Measurements from ENCODE around the gene ARHGAP6.
"Not testable (repeated sequence)": the region's sequence is repeated elsewhere in the genome, so short reads cannot be mapped to it uniquely, and the experiment has no call there.

Gene ARHGAP6

GRCh38 chrX:11129534-11130105 is 536.1 kb downstream of the ARHGAP6 start:
- no peak for DNase-seq (ENCODE audit: low read depth in 1 of 2, low spot score in 1 of 2)
- Histone ChIP-seq H3K4me3 (replicated peaks; ENCODE audit: insufficient read depth, low read length) (no peak overlapping the region), H3K27me3 (ENCODE audit: insufficient read depth, poor library complexity, severe bottlenecking) (no peaks in the 10 kb centered on the region), H3K27ac (replicated peaks) (no peak overlapping the region)
- TF ChIP-seq CTCF (IDR thresholded peaks at IDR 0.05; ENCODE audit: insufficient read depth, low read length), result no peak
- TF ChIP-seq SPI1 (IDR thresholded peaks at IDR 0.05; ENCODE audit: borderline replicate concordance, low read depth), result 0 out of 2 replicates have a peak, but pooled peaks have one; percentile 12

- Histone ChIP-seq H3K4me3 (replicated peaks; ENCODE audit: insufficient read depth, low read length) (no peak overlapping the region), H3K27ac (replicated peaks) (no peak overlapping the region), H3K27me3 (ENCODE audit: insufficient read depth, poor library complexity, severe bottlenecking) (no peaks in the 10 kb centered on the region)
- TF ChIP-seq POLR2AphosphoS5 (IDR thresholded peaks at IDR 0.05; ENCODE audit: low read depth), result no peak
- TF ChIP-seq GABPA (IDR thresholded peaks at IDR 0.05; ENCODE audit: low read depth), result no peak
- no peak for TF ChIP-seq CTCF (IDR thresholded peaks at IDR 0.05; ENCODE audit: insufficient read depth, low read length)
- no peak for TF ChIP-seq REST (IDR thresholded peaks at IDR 0.05; ENCODE audit: insufficient replicate concordance, low read depth)
- DNase-seq (ENCODE audit: low read depth in 1 of 2, low spot score in 1 of 2), result no peak
Observed at GRCh38 chrX:11125060-11125459, 540.7 kb downstream of the ARHGAP6 start.

GRCh38 chrX:11124112-11124511 is 541.6 kb downstream of the ARHGAP6 start:
- no peak for TF ChIP-seq CTCF (IDR thresholded peaks at IDR 0.05; ENCODE audit: insufficient read depth, low read length)

GRCh38 chrX:11123087-11123486 is 542.6 kb downstream of the ARHGAP6 start:
- not testable (repeated sequence) for H3K4me3 ChIP-seq (replicated peaks; ENCODE audit: insufficient read depth, low read length); H3K27ac ChIP-seq (replicated peaks); DNase-seq (ENCODE audit: low read depth in 1 of 2, low spot score in 1 of 2); H3K27me3 ChIP-seq (ENCODE audit: insufficient read depth, poor library complexity, severe bottlenecking)

More at GRCh38 chrX:11124112-11124511, 541.6 kb downstream of the ARHGAP6 start:
- Histone ChIP-seq H3K27me3 (ENCODE audit: insufficient read depth, poor library complexity, severe bottlenecking) (no peaks in the 10 kb centered on the region), H3K4me3 (replicated peaks; ENCODE audit: insufficient read depth, low read length) (no peak overlapping the region), H3K27ac (replicated peaks) (no peak overlapping the region)
- DNase-seq (ENCODE audit: low read depth in 1 of 2, low spot score in 1 of 2), result no peak

- TF ChIP-seq SPI1 (IDR thresholded peaks at IDR 0.05; ENCODE audit: borderline replicate concordance, low read depth) (no peak), POLR2AphosphoS5 (IDR thresholded peaks at IDR 0.05; ENCODE audit: low read depth) (no peak), CTCF (IDR thresholded peaks at IDR 0.05; ENCODE audit: insufficient read depth, low read length) (no peak), GABPA (IDR thresholded peaks at IDR 0.05; ENCODE audit: low read depth) (no peak), REST (IDR thresholded peaks at IDR 0.05; ENCODE audit: insufficient replicate concordance, low read depth) (no peak)
- Histone ChIP-seq H3K27ac (replicated peaks) (no peak overlapping the region), H3K4me3 (replicated peaks; ENCODE audit: insufficient read depth, low read length) (no peak overlapping the region), H3K27me3 (ENCODE audit: insufficient read depth, poor library complexity, severe bottlenecking) (no peaks in the 10 kb centered on the region)
- DNase-seq (ENCODE audit: low read depth in 1 of 2, low spot score in 1 of 2), result no peak
Observed at GRCh38 chrX:11119313-11119943, 546.3 kb downstream of the ARHGAP6 start.

All from HL-60 (cell line).